Mesodermal cell (in vitro differentiated cells): ENCODE results near the gene DNAJC12.
"Not testable (repeated sequence)": the region's sequence is repeated elsewhere in the genome, so short reads cannot be mapped to it uniquely, and the experiment has no call there.

Experiments
- H3K27ac ChIP-seq: 2 replicates; pipeline ENCODE4 v1.7.0; 2013; ENCODE audit warnings: mild to moderate bottlenecking, low read depth, low read length, moderate library complexity; ENCODE audit not compliant: severe bottlenecking
- H3K36me3 ChIP-seq: 2 replicates; pipeline ENCODE4 v1.7.1; 2013; ENCODE audit warnings: mild to moderate bottlenecking, low read length, moderate library complexity; ENCODE audit not compliant: control insufficient read depth, insufficient read depth
- H3K4me1 ChIP-seq: one replicate; pipeline ENCODE4 v1.7.1; 2013; ENCODE audit warnings: mild to moderate bottlenecking, low read length; ENCODE audit not compliant: insufficient read depth, control insufficient read depth, poor library complexity, severe bottlenecking
- H3K4me3 ChIP-seq: 2 replicates; pipeline ENCODE4 v1.7.0; 2013; ENCODE audit warnings: low read length, control low read depth, mild to moderate bottlenecking; ENCODE audit not compliant: insufficient read depth, poor library complexity, severe bottlenecking; ENCODE audit errors: extremely low read depth
- H3K9me3 ChIP-seq: 2 replicates; pipeline ENCODE4 v1.7.1; 2013; ENCODE audit warnings: mild to moderate bottlenecking, low read length, moderate library complexity; ENCODE audit not compliant: control insufficient read depth
- WGBS, 2 experiments: methylation state at CpG; one replicate each; pipeline ENCODE4 v1.1.5; 2013; ENCODE audit warnings: missing lambda C conversion rate in 2 of 2; ENCODE audit not compliant: insufficient coverage in 2 of 2; 5-methylcytosine and 5-hydroxymethylcytosine counted together

Gene DNAJC12

DNA sequence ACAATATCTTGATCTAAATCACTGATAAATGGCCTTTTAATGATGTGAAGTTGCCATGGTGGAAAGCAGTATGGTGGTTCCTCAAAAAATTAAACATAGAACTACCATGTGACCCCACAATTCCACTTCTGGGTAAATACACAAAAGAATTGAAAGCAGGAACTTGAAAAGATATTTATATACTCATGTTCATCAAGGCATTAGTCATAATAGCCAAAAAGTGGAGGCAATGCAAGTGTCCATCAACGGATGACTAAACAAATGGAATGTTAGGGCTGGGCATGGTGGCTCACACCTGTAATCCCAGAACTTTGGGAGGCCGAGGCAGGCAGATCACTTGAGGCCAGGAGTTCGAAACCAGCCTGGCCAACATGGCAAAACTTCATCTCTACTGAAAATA is 2.0 kb upstream of the DNAJC12 start:
- H3K4me1 ChIP-seq, result no peaks in the 10 kb centered on the region
- H3K4me3 ChIP-seq, result no peak overlapping the region
- H3K9me3 ChIP-seq, result peaks cover 6% of the 10 kb centered on the region
- 71 to 100% methylated on average over 3 of the region's 3 CpGs for WGBS, 2 experiments
- H3K36me3 ChIP-seq, result no peaks in the 10 kb centered on the region
- no peak overlapping the region for H3K27ac ChIP-seq

DNA sequence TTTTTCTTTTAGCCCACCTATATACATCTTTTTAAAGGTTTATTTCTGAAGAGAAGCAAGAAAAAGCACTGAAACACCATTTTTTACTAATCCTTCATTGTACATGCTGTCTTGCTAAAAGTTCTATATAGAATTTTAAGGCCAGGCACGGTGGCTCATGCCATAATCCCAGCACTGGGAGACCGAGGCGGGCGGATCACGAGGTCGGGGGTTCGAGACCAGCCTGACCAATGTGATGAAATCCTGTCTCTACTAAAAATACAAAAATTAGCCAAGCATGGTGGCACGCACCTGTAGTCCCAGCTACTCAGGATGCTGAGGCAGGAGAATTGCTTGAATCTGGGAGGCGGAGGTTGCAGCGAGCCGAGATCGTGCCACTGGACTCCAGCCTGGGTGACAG is 1.5 kb upstream of the DNAJC12 start:
- H3K36me3 ChIP-seq, H3K4me3 ChIP-seq, H3K27ac ChIP-seq, H3K9me3 ChIP-seq, H3K4me1 ChIP-seq: not testable (repeated sequence)
- 95 to 96% methylated on average over 8 to 9 of the region's 12 CpGs for WGBS, 2 experiments

GRCh38 chr10:67836972-67837371 is 1.0 kb downstream of the DNAJC12 start:
- H3K4me1 ChIP-seq, result no peaks in the 10 kb centered on the region
- no peak overlapping the region for H3K27ac ChIP-seq
- H3K36me3 ChIP-seq, result no peaks in the 10 kb centered on the region
- H3K4me3 ChIP-seq, result no peak overlapping the region
- H3K9me3 ChIP-seq, result peaks cover 5% of the 10 kb centered on the region
- WGBS, 2 experiments, result no CpG with 5 or more reads among the region's 1 CpG

DNA sequence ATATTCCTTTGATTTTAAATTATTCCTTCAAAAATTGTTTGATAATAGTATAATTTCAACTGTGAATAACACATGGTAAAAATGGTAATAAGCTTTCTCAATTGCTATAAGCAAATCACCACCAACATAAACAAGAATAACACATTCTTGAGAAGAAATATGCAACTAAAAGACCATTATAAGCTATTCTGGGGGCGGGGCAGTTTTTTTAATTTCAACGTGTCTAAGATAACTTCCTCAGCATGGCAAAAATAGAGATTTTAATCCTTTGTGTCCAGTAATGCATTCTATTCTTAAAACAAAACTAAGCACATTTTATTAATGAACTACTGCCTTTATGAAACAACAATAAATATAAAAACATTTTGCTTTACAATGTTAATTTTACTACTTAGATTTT is 1.5 kb downstream of the DNAJC12 start:
- Histone ChIP-seq H3K36me3 (no peaks in the 10 kb centered on the region), H3K9me3 (no peaks in the 10 kb centered on the region), H3K4me1 (no peaks in the 10 kb centered on the region), H3K27ac (no peak overlapping the region), H3K4me3 (no peak overlapping the region)
- WGBS, 2 experiments, result 80% methylated on average over 2 of the region's 2 CpGs; no CpG with 5 or more reads in 1 of the 2 experiments

GRCh38 chr10:67835541-67836394 is 2.2 kb downstream of the DNAJC12 start:
- not testable (repeated sequence) for H3K4me3 ChIP-seq, H3K4me1 ChIP-seq, H3K36me3 ChIP-seq, H3K9me3 ChIP-seq, H3K27ac ChIP-seq
- 78 to 86% methylated on average over 3 of the region's 6 CpGs for WGBS, 2 experiments

GRCh38 chr10:67834375-67834774 is 3.6 kb downstream of the DNAJC12 start:
- Histone ChIP-seq H3K4me3 (no peak overlapping the region), H3K4me1 (no peaks in the 10 kb centered on the region), H3K9me3 (no peaks in the 10 kb centered on the region), H3K36me3 (no peaks in the 10 kb centered on the region), H3K27ac (no peak overlapping the region)
- 85 to 98% methylated on average over 4 to 6 of the region's 8 CpGs for WGBS, 2 experiments

DNA sequence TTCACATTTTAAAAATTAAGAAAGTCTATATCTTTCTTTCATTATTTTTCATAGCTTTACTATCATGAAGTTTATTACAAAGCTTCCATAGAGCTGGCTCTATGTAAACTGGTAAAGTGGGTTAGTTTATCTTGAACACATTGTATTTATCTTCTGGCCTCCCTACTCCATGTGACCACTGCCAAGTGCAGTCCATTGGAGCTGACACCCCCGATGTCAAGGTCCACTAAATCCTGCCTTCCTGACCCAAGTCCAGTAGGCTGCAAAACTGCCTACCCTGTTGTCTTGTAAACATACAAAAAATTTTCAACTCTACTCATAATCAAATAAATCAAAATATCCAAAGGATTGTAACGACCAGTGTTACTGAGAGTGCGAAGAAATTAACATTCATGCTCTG is 10.2 kb downstream of the DNAJC12 start:
- Histone ChIP-seq H3K4me1 (no peaks in the 10 kb centered on the region), H3K9me3 (no peaks in the 10 kb centered on the region), H3K36me3 (no peaks in the 10 kb centered on the region), H3K27ac (no peak overlapping the region), H3K4me3 (no peak overlapping the region)
- WGBS, 2 experiments, result 80 to 88% methylated on average over 1 to 2 of the region's 3 CpGs

- H3K27ac ChIP-seq, result no peak overlapping the region
- H3K4me3 ChIP-seq, result no peak overlapping the region
- no peaks in the 10 kb centered on the region for H3K4me1 ChIP-seq
- H3K36me3 ChIP-seq, result no peaks in the 10 kb centered on the region
- WGBS, 2 experiments, result 88 to 89% methylated on average over 3 of the region's 3 CpGs
- no peaks in the 10 kb centered on the region for H3K9me3 ChIP-seq
Observed at GRCh38 chr10:67819768-67820204, 18.2 kb downstream of the DNAJC12 start.

- Histone ChIP-seq H3K36me3 (no peaks in the 10 kb centered on the region), H3K27ac (no peak overlapping the region), H3K4me1 (no peaks in the 10 kb centered on the region), H3K9me3 (no peaks in the 10 kb centered on the region), H3K4me3 (no peak overlapping the region)
- 94% methylated on average over 2 of the region's 3 CpGs; no CpG with 5 or more reads in 1 of the 2 experiments for WGBS, 2 experiments
Observed at GRCh38 chr10:67818323-67818722, 19.7 kb downstream of the DNAJC12 start.

GRCh38 chr10:67816719-67817118 is 21.3 kb downstream of the DNAJC12 start:
- Histone ChIP-seq H3K4me1 (no peaks in the 10 kb centered on the region), H3K27ac (no peak overlapping the region), H3K36me3 (no peaks in the 10 kb centered on the region), H3K4me3 (no peak overlapping the region), H3K9me3 (no peaks in the 10 kb centered on the region)
- WGBS, 2 experiments, result 77 to 100% methylated on average over 1 to 2 of the region's 4 CpGs

DNA sequence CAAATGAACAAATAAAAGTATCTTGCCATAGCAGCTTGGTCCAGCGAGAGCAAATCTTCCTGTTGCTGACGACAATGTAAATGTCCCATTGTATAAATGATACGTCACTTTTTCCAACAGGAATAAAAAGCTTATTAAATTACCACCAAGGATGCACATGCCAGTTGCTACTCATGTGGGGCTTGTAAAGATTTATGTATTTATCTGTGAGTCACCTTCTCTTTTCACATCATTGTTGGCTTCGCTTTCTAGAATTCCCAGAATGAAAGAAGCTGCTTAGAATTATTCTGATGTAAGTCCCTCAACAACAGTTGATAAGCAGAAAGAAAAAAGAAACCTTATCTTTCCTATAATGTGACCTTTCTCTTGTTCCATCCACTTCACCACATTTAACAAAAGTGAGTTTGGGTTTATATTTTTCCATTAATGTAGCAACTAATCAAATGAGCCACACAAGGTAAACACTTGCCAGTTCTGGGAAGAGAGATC is 22.4 kb downstream of the DNAJC12 start:
- WGBS, 2 experiments, result 83 to 100% methylated on average over 1 to 2 of the region's 4 CpGs
- Histone ChIP-seq H3K9me3 (no peaks in the 10 kb centered on the region), H3K4me3 (no peak overlapping the region), H3K4me1 (no peaks in the 10 kb centered on the region), H3K27ac (no peak overlapping the region), H3K36me3 (no peaks in the 10 kb centered on the region)
